HepG2 (cell line): ENCODE measurements around the gene BEGAIN.

Experiments used
- EP300 ChIP-seq, 3 experiments: sonication (generic) in 1 of 3; formaldehyde crosslinking in 1 of 3; IDR thresholded peaks; 2 replicates each; pipeline versions ENCODE4 v1.5.1 to v1.6.1; 2011 to 2020; ENCODE audit warnings: low read depth in 2 of 3, low read length in 2 of 3, borderline replicate concordance in 1 of 3, improper control_type of control experiment in 1 of 3, mild to moderate bottlenecking in 1 of 3, missing genetic modification reagents in 1 of 3, moderate library complexity in 1 of 3
- JUN ChIP-seq: sonication (generic); formaldehyde crosslinking; IDR thresholded peaks from 2 replicates; pipeline ENCODE4 v1.4.0; 2020; ENCODE audit warnings: mild to moderate bottlenecking, missing genetic modification reagents
- ZC3H13 ChIP-seq: sonication (generic); formaldehyde crosslinking; IDR thresholded peaks from 2 replicates; pipeline ENCODE4 v1.8.1; 2023; ENCODE audit warnings: mild to moderate bottlenecking, missing genetic modification reagents, moderate library complexity
- ZFYVE20 ChIP-seq: sonication (generic); formaldehyde crosslinking; IDR thresholded peaks from 2 replicates; pipeline ENCODE4 v1.8.0; 2023; ENCODE audit warnings: low read depth, mild to moderate bottlenecking, moderate library complexity, missing genetic modification reagents, borderline replicate concordance
- TF ChIP-seq, protein P1 (sequence below): sonication (generic); formaldehyde crosslinking; IDR thresholded peaks from 2 replicates; pipeline ENCODE4 v1.8.0; 2022; ENCODE audit warnings: mild to moderate bottlenecking, missing genetic modification reagents, moderate library complexity

DNA sequence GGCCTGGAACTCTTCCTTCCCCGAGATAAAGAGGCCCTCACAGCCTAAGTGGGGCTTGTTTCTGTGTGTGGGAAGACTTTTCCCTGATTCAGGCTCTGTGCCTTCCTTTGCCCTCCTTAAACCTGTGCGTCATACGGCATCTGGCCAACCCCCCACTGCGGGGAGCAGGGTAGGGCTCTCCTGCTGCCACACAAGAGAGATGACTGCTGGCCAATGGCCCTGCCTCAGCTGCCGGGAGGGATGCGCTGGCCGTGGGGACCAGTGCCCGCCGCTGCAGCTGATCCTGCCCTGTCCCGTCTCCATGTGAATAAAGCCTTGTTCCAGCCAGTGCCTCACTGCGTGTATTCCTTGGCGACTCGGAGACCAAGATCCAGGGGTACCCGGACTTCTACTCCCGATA, 42.5 kb upstream of the BEGAIN start:
- TF ChIP-seq ZFYVE20 (CRISPR knock-in tag) (no peak), EP300 (IDR thresholded peaks at IDR 0.05; ENCODE audit: low read depth in 2 of 2, low read length in 2 of 2) (no peak), EP300 (CRISPR knock-in tag; IDR thresholded peaks at IDR 0.05; ENCODE audit: borderline replicate concordance) (no peak), ZC3H13 (CRISPR knock-in tag) (no peak), JUN (no peak)
- TF ChIP-seq, protein P1, sequence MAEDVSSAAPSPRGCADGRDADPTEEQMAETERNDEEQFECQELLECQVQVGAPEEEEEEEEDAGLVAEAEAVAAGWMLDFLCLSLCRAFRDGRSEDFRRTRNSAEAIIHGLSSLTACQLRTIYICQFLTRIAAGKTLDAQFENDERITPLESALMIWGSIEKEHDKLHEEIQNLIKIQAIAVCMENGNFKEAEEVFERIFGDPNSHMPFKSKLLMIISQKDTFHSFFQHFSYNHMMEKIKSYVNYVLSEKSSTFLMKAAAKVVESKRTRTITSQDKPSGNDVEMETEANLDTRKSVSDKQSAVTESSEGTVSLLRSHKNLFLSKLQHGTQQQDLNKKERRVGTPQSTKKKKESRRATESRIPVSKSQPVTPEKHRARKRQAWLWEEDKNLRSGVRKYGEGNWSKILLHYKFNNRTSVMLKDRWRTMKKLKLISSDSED = no peak
